GM12874 (cell line): ENCODE measurements around the gene RING1.
A peak's percentile ranks its signal among the peaks of the same experiment; 100 is the strongest.

Experiments
- CTCF ChIP-seq: IDR thresholded peaks from 2 replicates; pipeline ENCODE4 v1.5.1; 2011; ENCODE audit warnings: low read depth, mild to moderate bottlenecking, control low read depth, low read length, moderate library complexity; ENCODE audit not compliant: insufficient read depth

Gene RING1

GRCh38 chr6:33208091-33208967 lies at the start of gene RING1:
RING1 (plus strand) TSS chr6:33208500; CDS start chr6:33208823, 323 bp downstream.
- TF ChIP-seq CTCF = no peak

GRCh38 chr6:33160096-33160495 lies 48.2 kb upstream of the RING1 start:
- TF ChIP-seq CTCF = no peak

GRCh38 chr6:33160728-33161344 lies 47.5 kb upstream of the RING1 start:
- no peak for TF ChIP-seq CTCF

GRCh38 chr6:33161354-33162331 lies 46.7 kb upstream of the RING1 start:
- peak; percentile 98 for TF ChIP-seq CTCF

- no peak for TF ChIP-seq CTCF
Measured at GRCh38 chr6:33163540-33163939, 44.8 kb upstream of the RING1 start.

GRCh38 chr6:33164176-33164575 lies 44.1 kb upstream of the RING1 start:
- no peak for TF ChIP-seq CTCF
